Immature natural killer cell (primary cell): ENCODE measurements around the gene NINL. TPM values are rescaled to one million over a fixed set of nuclear protein-coding genes. Genes with fewer than 3 reads are reported as not detected.
A peak's percentile ranks its signal among the peaks of the same experiment; 100 is the strongest.

Source experiments
- DNase-seq, 3 donors: peaks; one replicate each; pipeline ENCODE4 v3.0.0; 2022; ENCODE audit warnings: mixed read lengths in 1 of 3
- H3K27ac Mint-ChIP-seq, 6 donors: one replicate each; pipeline ENCODE4 v1.8.0; 2020; ENCODE audit warnings: mixed read lengths in 6 of 6, mild to moderate bottlenecking in 5 of 6, inconsistent platforms in 4 of 6, moderate library complexity in 3 of 6
- H3K27me3 Mint-ChIP-seq, 3 donors: one replicate each; pipeline ENCODE4 v1.8.0; 2020 to 2021; ENCODE audit warnings: low read depth in 3 of 3, mild to moderate bottlenecking in 3 of 3, mixed read lengths in 3 of 3, moderate library complexity in 3 of 3, inconsistent platforms in 1 of 3
- H3K36me3 Mint-ChIP-seq, 3 donors: one replicate each; pipeline ENCODE4 v1.8.0; 2020; ENCODE audit warnings: mixed read lengths in 3 of 3, inconsistent platforms in 2 of 3, mild to moderate bottlenecking in 2 of 3
- H3K4me1 Mint-ChIP-seq, 2 donors: one replicate each; pipeline ENCODE4 v1.8.0; 2020; ENCODE audit warnings: inconsistent platforms in 2 of 2, mild to moderate bottlenecking in 2 of 2, mixed read lengths in 2 of 2, moderate library complexity in 1 of 2
- H3K4me3 Mint-ChIP-seq, 5 donors: one replicate each; pipeline ENCODE4 v1.8.0; 2020; ENCODE audit warnings: mild to moderate bottlenecking in 5 of 5, mixed read lengths in 5 of 5, inconsistent platforms in 3 of 5, moderate library complexity in 3 of 5
- H3K9me3 Mint-ChIP-seq, 6 donors: one replicate each; pipeline ENCODE4 v1.8.0; 2020; ENCODE audit warnings: mild to moderate bottlenecking in 6 of 6, mixed read lengths in 6 of 6, inconsistent platforms in 4 of 6, moderate library complexity in 3 of 6
- polyA plus RNA-seq, 3 donors: library from polyadenylated mRNA; unstranded; fragments of 300-500 nt; fragmentation: Illumina TruSeq; gene quantifications; one replicate each; pipeline ENCODE4 v1.2.3, GENCODE V29; 2021

NINL gene
- polyA plus RNA-seq, 3 donors from 2014 or later = 0.19 to 0.77 TPM; not detected in 1

- Mint-ChIP-seq H3K4me3 (no peak overlapping the region), H3K4me1 (peaks cover 8 to 11% of the 10 kb centered on the region in 2 donors), H3K36me3 (peaks cover 0 to 4% (median 0%) of the 10 kb centered on the region in 3 donors), H3K27me3 (peaks cover 0 to 2% (median 0%) of the 10 kb centered on the region in 3 donors), H3K9me3 (no peaks in the 10 kb centered on the region), H3K27ac (no peak overlapping the region)
- peak in 1 of 3 donors; percentile 11 for DNase-seq
Observed at GRCh38 chr20:25470045-25470444, 115.3 kb downstream of the NINL start.

- no peak overlapping the region for H3K27ac Mint-ChIP-seq
Observed at GRCh38 chr20:25469558-25469957, 115.8 kb downstream of the NINL start.

GRCh38 chr20:25468126-25469075 lies 116.9 kb downstream of the NINL start:
- no peaks in the 10 kb centered on the region for H3K9me3 Mint-ChIP-seq
- H3K27ac Mint-ChIP-seq = no peak overlapping the region
- H3K27me3 Mint-ChIP-seq = no peaks in the 10 kb centered on the region
- no peak overlapping the region for H3K4me3 Mint-ChIP-seq
- peaks cover 8 to 11% of the 10 kb centered on the region in 2 donors for H3K4me1 Mint-ChIP-seq
- DNase-seq = no peak
- H3K36me3 Mint-ChIP-seq = peaks cover 0 to 4% (median 0%) of the 10 kb centered on the region in 3 donors

More at GRCh38 chr20:25469558-25469957, 115.8 kb downstream of the NINL start:
- DNase-seq = no peak
- H3K27me3 Mint-ChIP-seq = peaks cover 0 to 2% (median 0%) of the 10 kb centered on the region in 3 donors
- H3K36me3 Mint-ChIP-seq = peaks cover 0 to 4% (median 0%) of the 10 kb centered on the region in 3 donors
- no peak overlapping the region for H3K4me3 Mint-ChIP-seq
- H3K4me1 Mint-ChIP-seq = peaks cover 8 to 11% of the 10 kb centered on the region in 2 donors
- no peaks in the 10 kb centered on the region for H3K9me3 Mint-ChIP-seq

- Mint-ChIP-seq H3K27me3 (no peaks in the 10 kb centered on the region), H3K4me3 (no peak overlapping the region), H3K4me1 (peaks cover 8 to 11% of the 10 kb centered on the region in 2 donors), H3K27ac (no peak overlapping the region), H3K9me3 (no peaks in the 10 kb centered on the region), H3K36me3 (peaks cover 0 to 4% (median 0%) of the 10 kb centered on the region in 3 donors)
- DNase-seq = no peak
Observed at GRCh38 chr20:25467441-25467840, 117.9 kb downstream of the NINL start.

GRCh38 chr20:25466846-25467245 lies 118.5 kb downstream of the NINL start:
- H3K4me3 Mint-ChIP-seq = no peak overlapping the region
- H3K36me3 Mint-ChIP-seq = peaks cover 0 to 4% (median 0%) of the 10 kb centered on the region in 3 donors
- H3K9me3 Mint-ChIP-seq = no peaks in the 10 kb centered on the region
- H3K27me3 Mint-ChIP-seq = no peaks in the 10 kb centered on the region
- DNase-seq = no peak
- H3K27ac Mint-ChIP-seq = no peak overlapping the region
- peaks cover 8 to 11% of the 10 kb centered on the region in 2 donors for H3K4me1 Mint-ChIP-seq

- H3K36me3 Mint-ChIP-seq = peaks cover 0 to 4% (median 0%) of the 10 kb centered on the region in 3 donors
- H3K27ac Mint-ChIP-seq = peak overlapping the region in 1 of 6 donors; percentile 11
- no peak overlapping the region for H3K4me3 Mint-ChIP-seq
- DNase-seq = no peak
- H3K27me3 Mint-ChIP-seq = no peaks in the 10 kb centered on the region
- H3K9me3 Mint-ChIP-seq = no peaks in the 10 kb centered on the region
- H3K4me1 Mint-ChIP-seq = peaks cover 8 to 11% of the 10 kb centered on the region in 2 donors
Observed at GRCh38 chr20:25465243-25466135, 119.8 kb downstream of the NINL start.

GRCh38 chr20:25464501-25465242 lies 120.7 kb downstream of the NINL start:
- Mint-ChIP-seq H3K27ac (no peak overlapping the region), H3K4me3 (no peak overlapping the region), H3K27me3 (no peaks in the 10 kb centered on the region), H3K9me3 (no peaks in the 10 kb centered on the region), H3K36me3 (no peaks in the 10 kb centered on the region), H3K4me1 (peaks cover 6 to 11% of the 10 kb centered on the region in 2 donors)
- no peak for DNase-seq

GRCh38 chr20:25461786-25462545 lies 123.4 kb downstream of the NINL start:
- no peaks in the 10 kb centered on the region for H3K9me3 Mint-ChIP-seq
- no peak overlapping the region for H3K27ac Mint-ChIP-seq
- H3K4me3 Mint-ChIP-seq = no peak overlapping the region
- peaks cover 0 to 2% (median 0%) of the 10 kb centered on the region in 3 donors for H3K27me3 Mint-ChIP-seq
- no peaks in the 10 kb centered on the region for H3K36me3 Mint-ChIP-seq
- peaks cover 0 to under 1% of the 10 kb centered on the region in 2 donors for H3K4me1 Mint-ChIP-seq
- DNase-seq = no peak

- Mint-ChIP-seq H3K9me3 (no peaks in the 10 kb centered on the region), H3K27ac (no peak overlapping the region), H3K4me3 (no peak overlapping the region), H3K36me3 (no peaks in the 10 kb centered on the region), H3K4me1 (no peaks in the 10 kb centered on the region), H3K27me3 (peaks cover 0 to 2% (median 0%) of the 10 kb centered on the region in 3 donors)
- DNase-seq = no peak
Observed at GRCh38 chr20:25461281-25461650, 124.1 kb downstream of the NINL start.

GRCh38 chr20:25460566-25461280 lies 124.6 kb downstream of the NINL start:
- Mint-ChIP-seq H3K4me3 (no peak overlapping the region), H3K4me1 (no peaks in the 10 kb centered on the region), H3K36me3 (no peaks in the 10 kb centered on the region), H3K9me3 (no peaks in the 10 kb centered on the region), H3K27ac (no peak overlapping the region), H3K27me3 (peaks cover 0 to 2% (median 0%) of the 10 kb centered on the region in 3 donors)
- DNase-seq = no peak

- H3K27me3 Mint-ChIP-seq = peaks cover 0 to 2% (median 0%) of the 10 kb centered on the region in 3 donors
- no peaks in the 10 kb centered on the region for H3K36me3 Mint-ChIP-seq
- H3K4me3 Mint-ChIP-seq = no peak overlapping the region
- DNase-seq = no peak
- no peaks in the 10 kb centered on the region for H3K4me1 Mint-ChIP-seq
- no peaks in the 10 kb centered on the region for H3K9me3 Mint-ChIP-seq
- H3K27ac Mint-ChIP-seq = no peak overlapping the region
Observed at GRCh38 chr20:25459916-25460535, 125.3 kb downstream of the NINL start.
